ENCODE results near the gene FGF9. TPM values are rescaled to one million over a fixed set of nuclear protein-coding genes. Genes with fewer than 3 reads are reported as not detected.

The FGF9 gene
- total and polyA plus RNA-seq, 2 of the 8 experiments (the other 6 are each of a cell fraction or from before 2014, with no cell fraction given), result 0.02 TPM; not detected in 1

DNA sequence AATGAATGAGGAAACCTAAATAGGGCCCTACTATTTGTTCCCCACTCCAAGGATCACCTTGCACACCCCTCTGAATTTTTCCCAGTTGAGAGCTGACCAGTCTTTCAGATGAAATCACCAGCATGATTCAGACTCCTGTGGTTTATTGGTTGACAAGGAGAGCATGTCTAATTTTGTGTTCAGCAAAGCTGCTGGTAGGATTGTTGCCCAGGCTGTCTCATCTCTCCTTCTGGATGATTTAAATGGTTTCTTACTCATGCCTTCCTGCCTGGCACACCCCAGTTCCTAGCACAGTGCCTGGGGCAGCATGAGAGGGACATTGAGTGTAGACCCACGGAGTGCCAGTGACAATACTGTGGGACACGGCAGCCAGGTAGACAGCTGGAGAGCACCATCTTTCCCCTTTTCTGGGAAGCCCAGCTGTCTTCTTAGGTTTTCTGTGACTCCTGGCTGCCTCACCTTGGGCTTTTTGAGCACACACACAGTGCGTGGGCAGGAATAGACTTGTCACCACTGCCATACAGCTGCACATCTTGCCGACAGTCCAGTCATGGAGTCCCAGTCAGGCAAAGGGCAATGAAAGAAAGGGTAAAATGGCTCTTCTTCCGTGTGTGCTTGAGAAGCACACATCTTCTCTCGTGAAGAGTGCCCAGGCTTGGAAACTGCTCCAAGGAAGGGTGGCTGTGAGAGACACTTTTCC, 12.3 kb downstream of the FGF9 start:
- Histone ChIP-seq H4K20me1 (replicated peaks in 1 of 2; ENCODE audit: control insufficient read depth in 1 of 2, insufficient read depth in 2 of 2, low read length in 2 of 2) (no peaks in the 10 kb centered on the region), H2AFZ (ENCODE audit: low read length) (0 out of 2 replicates have a peak overlapping the region, but pooled peaks have one; percentile 3), H3K79me2 (ENCODE audit: control insufficient read depth in 1 of 2, insufficient read depth in 2 of 2, low read length in 2 of 2) (no peaks in the 10 kb centered on the region), H2BK5ac (ENCODE audit: low read depth, low read length) (no peak overlapping the region), H3K4ac (replicated peaks; ENCODE audit: insufficient read length, low read depth, low read length) (no peak overlapping the region), H4K5ac (ENCODE audit: insufficient read length, low read depth, low read length) (no peak overlapping the region), H3K56ac (replicated peaks; ENCODE audit: insufficient read length, low read depth, low read length) (no peak overlapping the region), H2BK12ac (ENCODE audit: low read depth, low read length) (0 out of 2 replicates have a peak overlapping the region, but pooled peaks have one; percentile 33), H2AK5ac (ENCODE audit: low read depth, low read length) (no peak overlapping the region), H3K27me3 (replicated peaks in 1 of 4; ENCODE audit: control insufficient read depth in 3 of 4, extremely low read depth in 1 of 4, insufficient read depth in 3 of 4, low read length in 3 of 4) (no peaks in the 10 kb centered on the region), H3K79me1 (ENCODE audit: low read depth, low read length) (no peaks in the 10 kb centered on the region; the same call in 1 of the 2 replicates), H3K4me1 (replicated peaks in 1 of 4; ENCODE audit: control insufficient read depth in 3 of 4, insufficient read depth in 4 of 4, low read length in 3 of 4) (no peaks in the 10 kb centered on the region), H2BK20ac (ENCODE audit: low read length) (no peak overlapping the region), H3K18ac (ENCODE audit: extremely low read depth, low read length) (no peak overlapping the region), H3K4me3 (ENCODE audit: extremely low read depth in 1 of 4, insufficient read depth in 2 of 4, low read depth in 3 of 4, low read length in 4 of 4) (no peak overlapping the region), H2BK120ac (replicated peaks; ENCODE audit: low read depth, low read length) (no peak overlapping the region), H3K27ac (ENCODE audit: low read depth, low read length) (no peak overlapping the region), H3K23ac (ENCODE audit: insufficient read length) (no peak overlapping the region), H3K9ac (replicated peaks in 1 of 4; ENCODE audit: extremely low read depth in 1 of 4, low read depth in 3 of 4, low read length in 3 of 4) (no peak overlapping the region; a peak in 1 of 7 replicates), H3K36me3 (ENCODE audit: control insufficient read depth in 2 of 4, insufficient read depth in 4 of 4, low read length in 3 of 4) (no peaks in the 10 kb centered on the region), H2BK15ac (ENCODE audit: low read length) (0 out of 2 replicates have a peak overlapping the region, but pooled peaks have one; percentile 62), H3K23me2 (ENCODE audit: low read depth, low read length) (no peaks in the 10 kb centered on the region), H3K14ac (ENCODE audit: insufficient read length) (no peak overlapping the region), H3K4me2 (ENCODE audit: insufficient read depth in 1 of 2, low read depth in 2 of 2, low read length in 2 of 2) (no peak overlapping the region), H3K9me3 (ENCODE audit: insufficient read depth in 2 of 2, low read depth in 1 of 2, low read length in 1 of 2) (no peaks in the 10 kb centered on the region), H4K8ac (ENCODE audit: extremely low read depth, insufficient read depth, low read length) (no peak overlapping the region), H4K91ac (replicated peaks; ENCODE audit: insufficient read length, low read length) (no peak overlapping the region)
- FAIRE-seq, result no peak
- no peak for DNase-seq (ENCODE audit: low read depth in 1 of 2, low spot score in 2 of 2)
- 90% methylated on average over 6 of the region's 6 CpGs; no CpG with 5 or more reads in 1 of the 2 experiments for WGBS, 2 experiments (ENCODE audit: extremely low coverage in 1 of 2, insufficient coverage in 1 of 2, insufficient read length in 1 of 2, insufficient replicate concordance in 2 of 2, low coverage in 1 of 2, low lambda C conversion rate in 2 of 2, missing lambda C conversion rate in 1 of 2)
- ChIA-PET CTCF (ENCODE audit: partially characterized antibody) (interaction anchor here (0.8 kb wide), 1 partner anchor 166 kb away, joined by 3 read pairs; no protein-coding TSS in a partner anchor), POLR2A (ENCODE audit: partially characterized antibody) (no interaction called here)
- TF ChIP-seq, protein P1, sequence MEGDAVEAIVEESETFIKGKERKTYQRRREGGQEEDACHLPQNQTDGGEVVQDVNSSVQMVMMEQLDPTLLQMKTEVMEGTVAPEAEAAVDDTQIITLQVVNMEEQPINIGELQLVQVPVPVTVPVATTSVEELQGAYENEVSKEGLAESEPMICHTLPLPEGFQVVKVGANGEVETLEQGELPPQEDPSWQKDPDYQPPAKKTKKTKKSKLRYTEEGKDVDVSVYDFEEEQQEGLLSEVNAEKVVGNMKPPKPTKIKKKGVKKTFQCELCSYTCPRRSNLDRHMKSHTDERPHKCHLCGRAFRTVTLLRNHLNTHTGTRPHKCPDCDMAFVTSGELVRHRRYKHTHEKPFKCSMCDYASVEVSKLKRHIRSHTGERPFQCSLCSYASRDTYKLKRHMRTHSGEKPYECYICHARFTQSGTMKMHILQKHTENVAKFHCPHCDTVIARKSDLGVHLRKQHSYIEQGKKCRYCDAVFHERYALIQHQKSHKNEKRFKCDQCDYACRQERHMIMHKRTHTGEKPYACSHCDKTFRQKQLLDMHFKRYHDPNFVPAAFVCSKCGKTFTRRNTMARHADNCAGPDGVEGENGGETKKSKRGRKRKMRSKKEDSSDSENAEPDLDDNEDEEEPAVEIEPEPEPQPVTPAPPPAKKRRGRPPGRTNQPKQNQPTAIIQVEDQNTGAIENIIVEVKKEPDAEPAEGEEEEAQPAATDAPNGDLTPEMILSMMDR (IDR thresholded peaks at IDR 0.05; ENCODE audit: control extremely low read depth in 1 of 3, insufficient read depth in 1 of 3, low read depth in 1 of 3, low read length in 3 of 3), result no peak
- TF ChIP-seq BACH1 (IDR thresholded peaks at IDR 0.05; ENCODE audit: low read length) (no peak), BRCA1 (IDR thresholded peaks at IDR 0.05; ENCODE audit: low read depth, low read length) (no peak), NRF1 (IDR thresholded peaks at IDR 0.05; ENCODE audit: low read depth, low read length) (no peak), BCL11A (IDR thresholded peaks at IDR 0.05; ENCODE audit: low read depth in 2 of 2, low read length in 2 of 2) (no peak), CEBPB (IDR thresholded peaks at IDR 0.05; ENCODE audit: low read depth, low read length) (no peak)

Data from H1 (cell line).